Measurements from ENCODE around the gene KIF5A.

The KIF5A gene

DNA sequence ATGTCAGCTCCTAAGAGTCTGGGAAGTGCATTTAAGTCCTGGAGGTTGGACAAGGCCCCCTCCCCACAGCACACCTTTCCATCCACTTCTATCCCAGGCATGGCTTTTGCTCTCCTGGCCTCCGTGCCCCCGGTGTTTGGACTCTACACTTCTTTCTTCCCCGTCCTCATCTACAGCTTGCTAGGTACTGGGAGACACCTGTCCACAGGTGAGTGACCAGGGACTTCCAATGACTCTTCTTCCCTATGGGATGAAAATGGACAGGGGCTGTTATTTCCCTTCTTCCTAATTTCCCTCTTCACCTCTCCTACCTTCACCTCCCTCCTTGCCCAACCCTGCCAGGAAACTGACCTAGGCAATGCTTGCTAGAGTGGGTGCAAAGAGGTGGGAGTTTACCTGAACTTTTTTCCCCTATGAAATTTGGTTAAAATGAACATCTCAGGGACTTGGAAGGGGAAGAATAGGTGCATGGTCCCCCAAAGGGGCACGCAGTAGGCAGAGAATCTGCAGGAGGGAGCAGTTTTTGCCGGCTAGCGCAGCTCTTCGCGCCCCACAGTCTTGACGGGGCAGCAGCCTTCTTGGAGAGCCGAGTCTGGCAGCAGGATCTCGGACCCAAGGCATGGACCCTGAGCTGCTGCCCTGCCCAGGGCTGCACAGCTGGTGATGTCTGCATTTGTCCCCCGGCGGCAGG lies 70.5 kb downstream of the KIF5A start:
- no peak for DNase-seq (ENCODE audit: low spot score)

DNA sequence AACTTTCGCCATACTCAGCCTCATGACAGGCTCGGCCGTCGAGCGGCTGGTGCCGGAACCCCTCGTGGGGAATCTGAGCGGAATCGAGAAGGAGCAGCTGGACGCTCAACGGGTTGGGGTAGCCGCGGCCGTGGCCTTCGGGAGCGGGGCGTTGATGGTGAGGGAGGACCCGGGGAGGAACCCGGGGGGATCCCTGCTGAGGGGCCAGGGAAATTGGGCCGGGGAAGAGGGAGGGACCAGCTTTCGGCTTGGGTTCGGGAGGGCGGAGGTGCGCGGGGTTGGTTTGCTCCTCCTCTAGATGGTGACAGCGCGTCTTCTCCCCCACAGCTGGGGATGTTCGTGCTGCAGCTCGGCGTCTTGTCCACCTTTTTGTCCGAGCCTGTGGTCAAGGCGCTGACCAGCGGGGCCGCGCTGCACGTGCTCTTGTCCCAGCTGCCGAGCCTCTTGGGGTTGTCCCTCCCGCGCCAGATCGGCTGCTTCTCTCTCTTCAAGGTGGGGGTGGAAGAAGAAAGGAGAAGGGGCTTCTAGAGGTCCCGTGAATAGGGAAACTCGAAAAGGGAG lies 71.2 kb downstream of the KIF5A start:
- DNase-seq (ENCODE audit: low spot score), result no peak

DNA sequence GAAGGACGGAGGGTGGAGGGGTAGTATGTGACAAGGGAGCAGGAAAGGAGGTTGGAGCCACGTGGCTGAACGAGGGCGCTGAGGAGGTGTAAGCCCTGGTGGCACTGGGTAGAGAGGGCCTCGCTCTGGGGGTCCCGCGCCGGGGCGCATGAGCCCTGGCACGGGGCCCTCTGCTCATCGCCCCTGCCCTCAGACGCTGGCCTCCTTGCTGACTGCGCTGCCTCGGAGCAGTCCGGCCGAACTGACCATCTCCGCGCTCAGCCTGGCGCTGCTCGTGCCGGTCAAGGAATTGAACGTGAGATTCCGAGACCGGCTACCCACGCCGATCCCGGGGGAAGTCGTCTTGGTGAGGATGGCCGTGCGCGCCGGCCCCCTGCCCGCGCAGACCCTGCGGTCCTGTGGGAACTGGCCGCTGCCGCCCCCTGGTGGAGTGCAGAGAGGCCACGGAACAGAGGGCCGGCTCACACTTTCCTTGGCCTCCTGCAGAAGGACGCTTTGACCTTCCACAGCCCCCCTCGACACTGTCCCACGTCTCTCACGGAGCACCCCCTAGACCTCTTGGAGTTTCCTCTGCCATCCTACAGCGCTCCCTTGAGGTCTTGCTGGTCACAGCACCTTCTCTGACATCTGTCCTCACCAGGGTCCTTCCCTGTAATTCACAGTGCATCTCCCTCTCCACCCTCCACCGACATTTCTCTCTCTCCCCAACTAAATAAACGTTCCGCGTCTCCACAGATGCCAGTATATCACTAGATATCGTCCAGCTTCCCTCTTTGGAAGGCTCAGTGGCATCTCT lies 71.9 kb downstream of the KIF5A start:
- DNase-seq (ENCODE audit: low spot score), result peak; percentile 36

DNA sequence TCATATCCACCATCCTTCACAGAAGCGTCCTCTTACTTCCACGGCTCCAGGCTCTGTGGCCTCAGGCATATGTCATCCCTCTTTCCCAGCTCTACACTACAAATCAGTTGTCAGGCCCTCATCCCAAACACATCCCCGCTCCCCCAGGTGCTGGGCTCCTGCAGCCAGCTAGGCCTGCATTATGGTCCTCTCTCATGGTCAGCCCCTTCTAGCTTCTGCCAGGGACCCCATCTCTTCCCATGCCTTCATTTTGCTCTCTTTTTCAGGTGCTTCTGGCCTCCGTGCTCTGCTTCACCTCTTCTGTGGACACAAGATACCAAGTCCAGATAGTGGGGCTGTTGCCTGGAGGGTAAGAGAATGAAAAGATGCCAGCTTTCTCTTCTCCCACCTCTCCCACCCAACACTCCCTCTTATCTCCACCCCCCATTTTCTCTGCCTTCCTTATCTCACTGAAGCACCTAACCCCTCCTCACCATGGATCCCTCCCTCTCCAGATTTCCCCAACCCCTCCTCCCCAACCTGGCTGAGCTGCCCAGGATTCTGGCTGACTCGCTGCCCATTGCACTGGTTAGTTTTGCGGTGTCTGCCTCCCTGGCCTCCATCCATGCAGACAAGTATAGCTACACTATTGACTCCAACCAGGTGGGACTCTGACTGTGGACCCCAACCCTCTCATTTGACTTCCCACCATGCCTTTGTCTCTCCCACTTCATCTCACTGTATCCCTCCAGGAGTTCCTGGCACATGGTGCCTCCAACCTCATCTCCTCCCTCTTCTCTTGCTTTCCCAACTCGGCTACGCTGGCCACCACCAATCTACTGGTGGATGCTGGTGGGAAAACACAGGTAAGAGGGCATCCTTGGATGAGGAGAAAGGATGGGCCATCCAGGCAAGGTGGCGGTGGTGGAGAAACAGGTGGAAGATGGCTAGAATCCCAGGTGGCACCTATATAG lies 72.7 kb downstream of the KIF5A start:
- DNase-seq (ENCODE audit: low spot score), result no peak

DNA sequence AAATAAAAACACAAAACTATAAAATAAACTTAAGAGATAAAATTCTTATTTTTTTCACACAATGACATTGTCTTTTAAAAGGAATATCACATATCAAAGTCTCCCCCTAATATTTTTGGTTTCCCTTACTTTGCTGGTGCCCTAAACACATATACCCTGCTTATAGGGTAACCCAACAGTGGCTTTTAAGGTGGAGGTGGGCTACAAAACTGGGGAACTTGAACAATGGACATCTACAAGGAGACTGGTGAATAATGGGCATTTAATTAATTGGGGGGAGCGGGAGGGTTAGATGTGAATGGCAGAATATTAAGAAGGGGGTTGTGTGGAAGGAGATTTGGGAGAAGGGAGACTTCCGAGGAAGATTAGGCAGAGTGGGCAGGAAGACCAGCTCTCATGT lies 73.5 kb downstream of the KIF5A start:
- DNase-seq (ENCODE audit: low spot score), result no peak

DNA sequence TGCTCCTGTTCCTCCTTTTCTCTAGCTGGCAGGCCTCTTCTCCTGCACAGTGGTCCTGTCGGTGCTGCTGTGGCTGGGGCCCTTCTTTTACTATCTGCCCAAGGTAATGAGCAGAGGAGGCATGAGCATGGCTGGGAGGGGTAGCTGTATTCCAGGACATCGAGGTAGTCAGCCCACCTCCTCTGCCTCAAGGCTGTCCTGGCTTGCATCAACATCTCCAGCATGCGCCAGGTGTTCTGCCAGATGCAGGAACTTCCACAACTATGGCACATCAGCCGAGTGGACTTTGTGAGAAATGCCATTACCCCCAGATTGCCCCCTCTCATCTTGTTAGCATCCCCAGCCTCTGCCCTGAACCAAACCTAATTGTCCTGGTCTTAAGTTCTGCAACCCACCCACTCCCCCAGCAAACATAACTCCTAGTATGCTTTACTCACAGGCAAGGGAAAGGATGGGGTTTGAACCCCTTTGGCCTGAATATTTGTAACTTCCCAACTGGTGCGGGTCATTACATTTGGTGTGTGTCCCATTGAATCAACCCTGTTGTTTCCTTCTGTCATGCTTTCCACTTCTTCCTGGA lies 74.1 kb downstream of the KIF5A start:
- DNase-seq (ENCODE audit: low spot score), result no peak

DNA sequence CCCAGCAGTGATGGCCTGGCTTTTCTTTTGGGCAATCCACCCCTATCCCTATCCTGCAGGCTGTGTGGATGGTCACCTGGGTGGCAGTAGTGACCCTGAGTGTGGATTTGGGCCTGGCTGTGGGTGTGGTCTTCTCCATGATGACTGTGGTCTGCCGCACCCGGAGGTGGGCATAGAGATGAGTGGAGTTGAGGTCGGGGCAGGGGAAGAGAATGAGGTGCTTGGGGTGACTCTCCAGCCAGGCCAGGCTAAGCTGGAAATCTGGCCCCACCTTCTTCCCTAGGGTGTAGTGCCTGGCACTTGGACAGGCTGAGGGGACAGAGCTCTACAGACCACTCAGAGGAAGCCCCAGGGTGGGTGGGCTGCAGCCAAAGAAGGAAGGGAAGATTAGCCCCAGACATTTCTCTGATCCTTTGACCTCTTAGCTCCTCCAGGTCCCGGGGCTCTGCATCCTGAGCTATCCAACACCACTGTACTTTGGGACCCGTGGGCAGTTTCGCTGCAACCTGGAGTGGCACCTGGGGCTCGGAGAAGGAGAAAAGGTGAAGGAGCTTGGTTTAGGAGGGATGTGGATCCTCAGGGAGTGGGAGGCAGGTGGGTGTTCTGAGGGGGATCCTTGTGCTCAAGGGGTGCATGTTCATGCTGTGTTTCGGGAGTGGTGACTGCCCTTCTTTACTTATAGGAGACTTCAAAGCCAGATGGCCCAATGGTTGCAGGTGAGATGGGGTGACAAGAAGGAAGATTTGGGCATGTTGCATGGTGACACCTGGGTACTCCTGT lies 74.8 kb downstream of the KIF5A start:
- DNase-seq (ENCODE audit: low spot score), result no peak

DNA sequence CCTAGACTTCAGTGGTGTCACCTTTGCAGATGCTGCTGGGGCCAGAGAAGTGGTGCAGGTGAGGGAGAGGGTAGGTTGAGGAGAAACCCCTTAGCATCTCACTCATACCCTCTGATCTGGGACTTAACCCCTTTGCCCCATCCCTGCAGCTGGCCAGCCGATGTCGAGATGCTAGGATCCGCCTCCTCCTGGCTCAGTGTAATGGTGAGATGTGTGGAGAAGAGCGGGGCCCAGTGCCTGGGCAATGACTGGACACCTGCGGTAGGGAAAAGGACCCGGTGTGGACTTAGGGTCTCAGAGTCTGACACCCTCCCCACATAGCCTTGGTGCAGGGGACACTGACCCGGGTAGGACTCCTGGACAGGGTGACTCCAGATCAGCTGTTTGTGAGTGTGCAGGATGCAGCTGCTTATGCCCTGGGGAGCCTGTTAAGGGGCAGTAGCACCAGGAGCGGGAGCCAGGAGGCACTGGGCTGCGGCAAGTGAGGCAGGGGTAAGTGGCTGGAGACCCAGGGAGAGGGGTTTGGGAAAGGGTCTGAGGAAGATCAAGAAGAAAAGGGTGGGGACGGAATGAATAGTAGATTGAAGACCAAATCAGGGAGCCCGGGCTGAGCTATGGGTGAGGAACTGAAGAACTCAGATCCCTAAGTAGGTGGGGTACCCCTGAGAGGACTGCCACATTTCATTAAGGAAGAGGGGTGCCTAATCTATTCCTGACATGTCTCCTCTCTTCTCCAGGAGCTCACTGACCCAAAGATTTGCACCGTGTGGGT lies 75.6 kb downstream of the KIF5A start:
- DNase-seq (ENCODE audit: low spot score), result no peak

DNA sequence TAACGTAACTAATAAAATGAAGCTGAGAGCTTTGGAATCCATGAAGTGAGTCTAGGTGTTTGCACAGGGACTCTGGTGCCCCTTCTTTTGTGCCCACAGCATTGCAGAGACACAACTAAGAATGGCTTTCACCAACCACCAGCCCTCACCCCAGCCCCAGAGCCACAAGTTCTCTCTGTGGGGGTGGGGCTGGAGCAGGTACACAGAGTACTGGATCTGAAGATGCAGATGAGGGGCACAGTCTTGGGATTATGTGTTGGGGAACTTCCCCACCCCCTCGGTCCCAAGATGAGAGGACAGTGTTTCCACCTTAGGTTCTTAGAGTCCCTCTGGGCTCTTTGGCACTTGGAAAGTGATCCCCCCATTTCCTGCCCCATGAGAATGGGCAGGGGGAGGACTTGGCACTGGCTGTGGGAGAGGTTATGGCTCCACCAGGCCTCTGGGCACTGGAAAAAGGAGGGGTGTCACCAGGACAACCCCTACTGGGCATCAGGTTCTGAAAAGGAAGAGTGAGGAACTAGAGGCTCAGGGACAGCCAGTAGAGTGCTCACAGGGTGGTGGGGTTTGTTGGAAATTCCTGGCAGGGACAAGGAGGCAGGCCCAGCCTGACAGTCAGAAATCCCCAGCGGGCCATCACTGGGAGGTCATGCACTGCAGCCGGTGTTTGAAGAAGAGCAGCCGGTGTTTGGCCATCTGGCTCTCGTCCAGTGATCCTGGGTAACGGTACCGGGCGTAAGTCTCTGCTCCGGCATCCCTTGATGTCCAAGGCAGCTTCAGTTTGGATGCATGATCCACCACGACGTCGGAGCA lies 76.5 kb downstream of the KIF5A start:
- no peak for DNase-seq (ENCODE audit: low spot score)

DNA sequence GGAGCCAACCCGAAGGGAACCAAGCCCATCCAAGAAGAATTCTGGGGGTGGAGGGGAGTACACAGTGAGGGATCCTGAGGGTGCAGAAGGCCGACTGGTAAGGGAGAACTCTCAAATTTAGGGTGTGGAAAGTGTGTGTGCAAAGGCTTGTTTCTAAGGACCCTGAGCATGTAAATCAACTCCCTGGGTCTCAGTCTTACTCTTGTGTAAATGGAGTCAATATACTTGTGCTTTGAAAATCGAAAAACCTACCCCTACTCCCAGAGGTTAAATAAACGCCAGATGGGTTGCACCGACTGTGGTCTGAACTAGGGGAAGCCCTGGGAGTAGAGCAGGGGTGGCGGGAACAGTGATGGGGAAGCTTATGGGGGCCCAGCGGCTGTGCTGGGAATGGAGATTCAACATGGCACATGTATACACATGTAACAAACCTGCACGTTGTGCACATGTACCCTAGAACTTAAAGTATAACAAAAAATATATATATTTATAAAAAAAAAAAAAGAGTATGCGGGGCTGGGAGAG lies 77.1 kb downstream of the KIF5A start:
- DNase-seq (ENCODE audit: low spot score), result no peak

DNA sequence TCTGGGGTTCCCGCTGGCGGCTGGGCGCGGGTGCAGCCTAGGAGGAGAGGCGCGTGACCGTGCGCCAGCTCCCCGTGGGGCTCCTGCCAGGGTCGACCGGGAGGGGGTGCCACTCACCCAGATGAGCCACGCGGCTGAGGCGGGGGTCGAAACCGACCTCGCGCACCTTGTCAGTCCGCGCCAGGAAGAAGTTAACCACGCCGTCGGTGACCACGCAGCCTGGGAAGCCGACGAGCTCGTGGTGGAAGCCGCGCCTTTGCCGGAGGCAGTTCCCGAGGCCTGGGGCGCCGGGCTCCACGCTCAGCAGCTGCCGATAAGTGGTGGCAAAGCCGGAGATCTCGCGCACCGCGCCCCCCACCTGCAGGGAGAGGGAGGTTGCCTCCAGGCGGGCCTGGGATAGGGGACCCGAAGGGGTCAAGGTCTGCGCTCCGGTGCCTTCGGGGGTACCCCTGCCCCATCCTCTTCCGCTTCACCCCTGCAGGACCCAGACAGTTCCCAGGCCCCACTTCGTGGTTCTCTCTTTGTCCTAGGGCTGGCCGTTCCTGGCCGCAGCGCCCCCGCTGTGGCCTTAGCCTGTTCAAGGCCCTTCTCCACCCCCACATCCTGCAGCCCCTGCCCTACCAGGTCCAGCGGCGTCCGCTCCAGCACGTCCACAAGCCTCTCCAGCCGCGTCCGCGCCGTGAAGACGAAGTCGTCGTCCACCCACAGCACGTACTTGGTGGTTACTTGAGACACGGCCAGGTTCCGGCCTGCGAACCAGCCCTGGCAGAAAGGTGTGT lies 77.8 kb downstream of the KIF5A start:
- DNase-seq (ENCODE audit: low spot score), result no peak

DNA sequence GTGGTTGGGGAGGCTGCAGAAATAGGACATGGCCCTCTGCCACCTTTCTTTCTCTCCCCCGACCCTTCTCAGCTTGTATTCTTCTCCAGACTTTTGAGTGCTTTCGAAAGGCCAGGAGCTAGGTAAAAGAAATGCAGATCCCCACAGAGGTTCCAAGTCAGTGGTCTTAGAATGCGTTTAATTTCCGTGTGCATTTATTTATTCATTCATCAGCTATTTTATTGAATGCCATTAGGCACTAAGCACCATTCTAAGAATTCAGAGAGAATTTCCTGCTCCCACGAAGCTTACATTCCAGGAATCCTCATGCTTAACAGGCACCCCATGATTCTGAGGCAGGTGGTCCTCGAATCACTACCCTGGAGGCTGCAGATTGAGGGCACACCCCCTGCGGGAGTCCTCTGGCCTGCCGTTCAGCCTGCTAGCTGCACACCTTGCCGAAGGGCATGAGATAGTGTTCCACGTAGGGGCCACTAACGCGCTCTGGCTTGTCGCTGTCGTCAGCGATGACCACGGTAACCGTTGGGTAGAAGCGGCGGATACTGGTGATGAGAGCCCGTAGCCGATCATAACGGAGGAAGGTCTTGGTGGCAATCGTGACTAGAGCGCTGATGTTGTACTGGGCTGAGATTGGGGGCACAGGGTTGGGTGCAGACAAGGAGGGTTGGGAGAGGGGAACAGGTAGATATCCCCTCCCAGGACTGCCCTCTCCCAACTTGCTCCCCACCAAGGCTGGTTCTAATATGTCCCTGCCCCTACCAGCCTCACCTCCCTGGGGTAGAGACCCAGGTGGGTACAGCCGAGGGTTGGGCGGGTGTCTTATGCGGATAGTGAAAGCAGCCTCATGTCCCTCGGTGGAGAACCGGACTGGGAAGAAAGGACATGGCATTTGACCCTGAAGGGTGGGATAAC lies 78.7 kb downstream of the KIF5A start:
- no peak for DNase-seq (ENCODE audit: low spot score)

DNA sequence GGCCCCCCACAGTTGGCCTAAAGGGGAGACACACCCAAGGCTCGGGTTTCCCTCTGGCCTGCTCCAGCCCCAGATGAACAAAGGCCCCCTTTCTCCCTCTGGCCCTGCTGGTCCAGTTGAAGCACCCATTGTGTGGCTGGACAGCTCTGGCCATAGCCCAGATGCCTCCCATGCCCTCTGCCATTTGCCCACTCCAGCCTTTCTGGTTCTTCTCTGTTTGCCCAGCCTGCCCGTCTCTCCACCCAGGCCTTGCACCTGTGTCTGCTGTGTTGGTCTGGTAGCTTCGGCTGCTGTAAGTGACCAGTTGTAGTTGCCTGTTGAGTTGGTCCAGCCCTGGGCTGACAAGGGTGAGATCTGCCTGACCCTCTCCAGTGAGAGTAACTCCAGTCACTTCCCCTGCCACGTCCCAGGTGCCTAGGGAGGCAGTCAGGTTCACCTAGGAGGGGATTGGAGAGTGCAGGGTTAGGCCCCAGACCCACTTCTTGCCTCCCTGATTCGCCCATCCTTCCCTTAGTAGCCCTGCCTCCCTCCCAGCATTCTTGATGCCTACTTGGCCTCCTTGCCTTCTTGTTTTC lies 80.1 kb downstream of the KIF5A start:
- DNase-seq (ENCODE audit: low spot score), result no peak

DNA sequence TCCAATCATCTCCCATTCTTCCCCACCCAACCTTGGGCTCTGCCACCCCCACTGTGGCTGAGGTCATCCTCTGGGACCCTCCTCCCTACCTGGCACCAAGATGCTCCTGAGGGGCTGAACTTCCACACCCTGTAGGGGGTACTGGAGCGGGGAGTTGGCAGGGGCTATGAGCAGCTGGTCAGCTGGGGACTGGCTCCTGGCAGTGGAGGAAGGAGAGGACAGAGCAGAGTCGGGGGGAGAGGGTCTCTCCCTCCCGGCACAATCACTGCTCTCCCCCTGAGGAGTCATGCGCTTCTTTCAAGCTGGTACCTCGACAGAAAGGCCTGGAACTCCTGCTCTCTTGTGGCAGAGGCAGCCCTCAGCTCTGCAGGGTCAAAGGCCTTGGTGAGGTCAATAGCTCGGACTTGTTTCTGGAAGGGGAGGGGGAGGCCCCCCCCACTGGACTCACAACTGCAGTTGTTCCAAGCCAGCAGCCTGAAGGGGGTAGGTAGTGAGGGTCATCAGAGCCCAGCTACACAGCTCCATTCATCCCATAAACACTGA lies 81.1 kb downstream of the KIF5A start:
- no peak for DNase-seq (ENCODE audit: low spot score)

DNA sequence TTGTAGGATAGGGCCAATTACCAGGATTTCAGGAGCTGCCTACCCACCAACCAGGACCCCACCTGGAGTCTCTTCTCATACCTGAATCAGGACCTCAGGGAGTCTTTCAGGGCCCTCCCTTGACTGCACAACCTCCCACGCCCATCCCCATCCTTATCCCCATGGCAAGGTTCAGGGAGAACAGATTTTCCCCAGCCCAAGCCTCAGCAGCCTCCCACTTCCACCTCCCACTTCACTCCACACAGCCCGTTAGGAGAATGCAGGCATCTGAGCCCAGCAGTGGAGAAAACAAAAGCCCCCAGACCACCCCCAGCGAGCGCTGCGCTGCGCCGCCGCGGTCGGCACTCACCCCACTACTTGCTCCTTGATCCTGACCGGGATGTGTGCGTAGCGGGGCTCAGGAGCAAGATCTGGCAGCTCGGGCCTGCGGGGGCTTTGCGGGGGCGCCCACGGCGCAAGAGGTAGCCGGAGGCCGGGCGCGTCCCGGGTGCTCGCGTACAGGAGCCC lies 81.8 kb downstream of the KIF5A start:
- no peak for DNase-seq (ENCODE audit: low spot score)

Data from LoVo (cell line).